Thyroid gland (tissue), 4 donors: Measurements from ENCODE around the gene RBP2.

Experiments used
- CTCF ChIP-seq, 6 experiments: fragments of 200-600 bp in 3 of 6; fragments of 450-650 bp in 3 of 6; sonication (generic) in 3 of 6; IDR thresholded peaks; one replicate each; pipeline ENCODE4 v1.5.1; 2016 to 2019; ENCODE audit warnings: antibody characterized with exemption in 6 of 6, mild to moderate bottlenecking in 2 of 6, inconsistent platforms in 1 of 6, moderate library complexity in 1 of 6
- POLR2A ChIP-seq, 2 donors: fragments of 450-650 bp; IDR thresholded peaks; one replicate each; pipeline ENCODE4 v1.6.1; 2017; ENCODE audit warnings: antibody characterized with exemption in 2 of 2, mild to moderate bottlenecking in 2 of 2, moderate library complexity in 1 of 2

DNA sequence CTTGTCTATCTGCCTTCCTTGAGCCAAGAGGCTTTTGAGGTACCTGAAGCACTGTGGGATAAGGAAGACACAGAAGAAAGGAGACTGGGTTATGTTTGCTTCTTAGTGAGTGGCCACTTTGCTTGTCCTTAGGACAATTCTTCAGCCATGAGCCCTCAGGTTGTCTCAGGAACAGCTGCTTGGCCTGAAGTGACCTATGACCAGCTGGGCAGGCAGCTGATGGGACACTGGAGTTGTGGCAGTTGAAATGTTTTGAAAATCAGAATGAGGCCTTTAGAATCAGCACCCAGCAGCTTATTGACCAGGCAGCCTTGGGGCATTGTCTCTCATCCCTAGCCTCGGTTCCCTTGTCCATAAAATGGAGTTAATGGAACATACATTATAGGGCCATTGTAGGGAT, 37.0 kb downstream of the RBP2 start:
- TF ChIP-seq CTCF (IDR thresholded peaks at IDR 0.05) (no peak), POLR2A (IDR thresholded peaks at IDR 0.05) (no peak)
